Uterus (tissue), 4 donors: ENCODE measurements around the gene OR4D9. TPM values are rescaled to one million over a fixed set of nuclear protein-coding genes. Genes with fewer than 3 reads are reported as not detected.

Source experiments
- DNase-seq, 2 donors: peaks; one replicate each; pipeline ENCODE4 v3.0.0-alpha.2; 2019 to 2020
- H3K27ac ChIP-seq, 2 donors: fragments of 200-600 bp; sonication (generic); 1 replicate in 1 of 2; 2 replicates in 1 of 2; pipeline ENCODE4 v1.5.1; 2016 to 2018
- H3K27me3 ChIP-seq, 2 donors: fragments of 200-600 bp; sonication (generic); one replicate each; pipeline ENCODE4 v1.5.1; 2018 to 2019; ENCODE audit warnings: control low read depth in 1 of 2
- H3K36me3 ChIP-seq, 2 donors: fragments of 200-600 bp; sonication (generic); one replicate each; pipeline ENCODE4 v1.5.1; 2019; ENCODE audit warnings: control low read depth in 1 of 2
- H3K4me1 ChIP-seq, 2 donors: fragments of 200-600 bp; sonication (generic); one replicate each; pipeline ENCODE4 v1.5.1; 2018 to 2019; ENCODE audit warnings: control low read depth in 1 of 2
- H3K4me3 ChIP-seq, 2 donors: fragments of 200-600 bp; sonication (generic); 1 replicate in 1 of 2; 2 replicates in 1 of 2; pipeline ENCODE4 v1.5.1; 2018 to 2019; ENCODE audit warnings: mild to moderate bottlenecking in 1 of 2
- H3K9me3 ChIP-seq, 2 donors: fragments of 200-600 bp; sonication (generic); one replicate each; pipeline ENCODE4 v1.5.1; 2019; ENCODE audit warnings: control low read depth in 1 of 2
- CTCF ChIP-seq, 4 experiments: fragments of 200-600 bp in 2 of 4; fragments of 450-650 bp in 2 of 4; sonication (generic) in 2 of 4; IDR thresholded peaks; one replicate each; pipeline ENCODE4 v1.5.1; 2016 to 2019; ENCODE audit warnings: antibody characterized with exemption in 4 of 4, mild to moderate bottlenecking in 2 of 4, moderate library complexity in 1 of 4
- POLR2A ChIP-seq, 2 donors: fragments of 450-650 bp; IDR thresholded peaks; one replicate each; pipeline ENCODE4 v1.6.1; 2016; ENCODE audit warnings: antibody characterized with exemption in 2 of 2, mild to moderate bottlenecking in 1 of 2, moderate library complexity in 1 of 2
- intact Hi-C: fragments of 100-400 bp; cut with DNase I; formaldehyde crosslinking; loops from one replicate; pipeline ENCODE4 v1.15.1; 2023; ENCODE audit warnings: low total_unique reads
- total RNA-seq, 4 donors: library from RNA; depleted of rRNA in 3 of 4; stranded (reverse); fragments of >200 nt in 3 of 4; gene quantifications; one replicate each; pipeline versions ENCODE4 v1.1.0 to v1.2.4, GENCODE V29; 2014 to 2023
- donor health status: DM: yes; HTN: yes; CAD: no.

The OR4D9 gene
- total RNA-seq, result not detected

- H3K36me3 ChIP-seq, result no peaks in the 10 kb centered on the region
- H3K27me3 ChIP-seq, result no peaks in the 10 kb centered on the region
- H3K9me3 ChIP-seq, result no peaks in the 10 kb centered on the region
- intact Hi-C loops, result no loop called here
- TF ChIP-seq POLR2A (IDR thresholded peaks at IDR 0.05) (no peak), CTCF (IDR thresholded peaks at IDR 0.05) (no peak)
- DNase-seq, result no peak
- H3K4me3 ChIP-seq, result no peak within 1 kb of the TSS
- no peak within 1 kb of the TSS for H3K27ac ChIP-seq
- H3K4me1 ChIP-seq, result no peaks in the 10 kb centered on the region
Observed at GRCh38 chr11:59510941-59511589, at the start of gene OR4D9. TSS of gene OR4D9 (plus strand) at chr11:59511539. CDS start at chr11:59514913, 3,374 bp downstream.

GRCh38 chr11:59463190-59463641 is 48.1 kb upstream of the OR4D9 start:
- no peaks in the 10 kb centered on the region for H3K27me3 ChIP-seq
- no peak overlapping the region for H3K4me3 ChIP-seq
- no peak for TF ChIP-seq CTCF (IDR thresholded peaks at IDR 0.05)
- TF ChIP-seq POLR2A (IDR thresholded peaks at IDR 0.05), result no peak
- intact Hi-C loops, result no loop called here
- no peaks in the 10 kb centered on the region for H3K4me1 ChIP-seq
- no peaks in the 10 kb centered on the region for H3K9me3 ChIP-seq
- no peak overlapping the region for H3K27ac ChIP-seq
- no peaks in the 10 kb centered on the region for H3K36me3 ChIP-seq
- DNase-seq, result peak; percentile 20 to 42

- Histone ChIP-seq H3K4me1 (no peaks in the 10 kb centered on the region), H3K4me3 (no peak within 1 kb of the TSS), H3K9me3 (no peaks in the 10 kb centered on the region), H3K36me3 (no peaks in the 10 kb centered on the region), H3K27me3 (no peaks in the 10 kb centered on the region), H3K27ac (no peak within 1 kb of the TSS)
- no peak for DNase-seq
- no peak for TF ChIP-seq CTCF (IDR thresholded peaks at IDR 0.05)
- no peak for TF ChIP-seq POLR2A (IDR thresholded peaks at IDR 0.05)
- intact Hi-C loops, result no loop called here
Observed at GRCh38 chr11:59473015-59473414, 38.3 kb upstream of the OR4D9 start, which contains the start of gene OR4D10. TSS of gene OR4D10 (plus strand) at chr11:59473315. CDS start at chr11:59477430, 4,115 bp downstream.

GRCh38 chr11:59475176-59475575 is 36.2 kb upstream of the OR4D9 start:
- Histone ChIP-seq H3K27me3 (no peaks in the 10 kb centered on the region), H3K27ac (no peak overlapping the region), H3K9me3 (no peaks in the 10 kb centered on the region), H3K36me3 (no peaks in the 10 kb centered on the region), H3K4me1 (no peaks in the 10 kb centered on the region), H3K4me3 (no peak overlapping the region)
- DNase-seq, result no peak
- TF ChIP-seq CTCF (IDR thresholded peaks at IDR 0.05), result no peak
- TF ChIP-seq POLR2A (IDR thresholded peaks at IDR 0.05), result no peak
- intact Hi-C loops, result no loop called here

GRCh38 chr11:59479906-59480305 is 31.4 kb upstream of the OR4D9 start:
- H3K9me3 ChIP-seq, result no peaks in the 10 kb centered on the region
- no peaks in the 10 kb centered on the region for H3K4me1 ChIP-seq
- no peak overlapping the region for H3K27ac ChIP-seq
- no peak for TF ChIP-seq CTCF (IDR thresholded peaks at IDR 0.05)
- no peak for TF ChIP-seq POLR2A (IDR thresholded peaks at IDR 0.05)
- no peaks in the 10 kb centered on the region for H3K36me3 ChIP-seq
- H3K27me3 ChIP-seq, result no peaks in the 10 kb centered on the region
- no peak overlapping the region for H3K4me3 ChIP-seq
- intact Hi-C loops, result no loop called here
- no peak for DNase-seq
